ENCODE results near the gene KRT27.

DNA sequence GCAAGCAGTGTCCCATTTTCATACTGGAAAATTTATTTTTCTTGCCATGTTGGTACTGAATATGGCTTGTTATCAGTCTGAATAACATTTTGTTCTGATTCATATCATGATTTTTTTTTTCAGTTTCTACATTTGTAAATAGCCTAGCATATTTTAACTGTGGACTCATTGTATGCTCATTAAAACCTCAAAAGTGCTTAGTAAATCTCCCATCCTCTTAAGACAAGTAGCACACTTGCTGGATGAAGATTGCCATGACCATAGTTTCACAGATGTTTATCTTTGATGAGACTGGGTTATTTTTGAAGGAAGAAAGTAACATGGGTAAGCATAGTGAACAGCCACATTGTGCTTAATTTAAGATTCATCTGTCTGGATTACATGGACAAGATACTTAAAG is 39.2 kb upstream of the KRT27 start:
- TF ChIP-seq, protein P1, sequence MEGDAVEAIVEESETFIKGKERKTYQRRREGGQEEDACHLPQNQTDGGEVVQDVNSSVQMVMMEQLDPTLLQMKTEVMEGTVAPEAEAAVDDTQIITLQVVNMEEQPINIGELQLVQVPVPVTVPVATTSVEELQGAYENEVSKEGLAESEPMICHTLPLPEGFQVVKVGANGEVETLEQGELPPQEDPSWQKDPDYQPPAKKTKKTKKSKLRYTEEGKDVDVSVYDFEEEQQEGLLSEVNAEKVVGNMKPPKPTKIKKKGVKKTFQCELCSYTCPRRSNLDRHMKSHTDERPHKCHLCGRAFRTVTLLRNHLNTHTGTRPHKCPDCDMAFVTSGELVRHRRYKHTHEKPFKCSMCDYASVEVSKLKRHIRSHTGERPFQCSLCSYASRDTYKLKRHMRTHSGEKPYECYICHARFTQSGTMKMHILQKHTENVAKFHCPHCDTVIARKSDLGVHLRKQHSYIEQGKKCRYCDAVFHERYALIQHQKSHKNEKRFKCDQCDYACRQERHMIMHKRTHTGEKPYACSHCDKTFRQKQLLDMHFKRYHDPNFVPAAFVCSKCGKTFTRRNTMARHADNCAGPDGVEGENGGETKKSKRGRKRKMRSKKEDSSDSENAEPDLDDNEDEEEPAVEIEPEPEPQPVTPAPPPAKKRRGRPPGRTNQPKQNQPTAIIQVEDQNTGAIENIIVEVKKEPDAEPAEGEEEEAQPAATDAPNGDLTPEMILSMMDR (conservative IDR thresholded peaks at IDR 0.05; ENCODE audit: low read length) = no peak
- TF ChIP-seq EZH2phosphoT487 (IDR thresholded peaks at IDR 0.05; ENCODE audit: borderline replicate concordance, low read depth, low read length) = no peak

Measured in OCI-LY7 (cell line).